HEK293 (cell line): Measurements from ENCODE around the gene METTL25.

Experiments
- HOXC10 ChIP-seq: sonication (generic); formaldehyde crosslinking; IDR thresholded peaks from 2 replicates; pipeline ENCODE4 v1.8.1; 2023; ENCODE audit warnings: mild to moderate bottlenecking, missing genetic modification reagents
- KLF1 ChIP-seq: fragments of 450-650 bp; formaldehyde crosslinking; IDR thresholded peaks from 2 replicates; pipeline ENCODE4 v1.5.1; 2016; ENCODE audit warnings: missing biosample characterization, missing genetic modification characterization
- MEIS1 ChIP-seq: sonication (generic); formaldehyde crosslinking; IDR thresholded peaks from 2 replicates; pipeline ENCODE4 v1.8.1; 2022; ENCODE audit warnings: missing genetic modification reagents, mild to moderate bottlenecking, borderline replicate concordance
- ZNF324 ChIP-seq: fragments of 450-650 bp; formaldehyde crosslinking; IDR thresholded peaks from 2 replicates; pipeline ENCODE4 v1.5.1; 2016; ENCODE audit warnings: missing biosample characterization, missing genetic modification characterization
- ZNF391 ChIP-seq: fragments of 450-650 bp; formaldehyde crosslinking; IDR thresholded peaks from 2 replicates; pipeline ENCODE4 v1.5.1; 2016; ENCODE audit warnings: low read depth, missing biosample characterization, missing genetic modification characterization, borderline replicate concordance
- ZNF473 ChIP-seq: fragments of 450-650 bp; formaldehyde crosslinking; IDR thresholded peaks from 2 replicates; pipeline ENCODE4 v1.5.1; 2017; ENCODE audit warnings: missing biosample characterization, missing genetic modification characterization
- ZNF510 ChIP-seq: fragments of 450-650 bp; formaldehyde crosslinking; IDR thresholded peaks from 2 replicates; pipeline ENCODE4 v1.5.1; 2018; ENCODE audit warnings: mild to moderate bottlenecking, missing genetic modification characterization, missing biosample characterization; ENCODE audit not compliant: insufficient replicate concordance
- ZNF76 ChIP-seq: fragments of 450-650 bp; formaldehyde crosslinking; IDR thresholded peaks from 2 replicates; pipeline ENCODE4; 2016; ENCODE audit warnings: low read depth, missing biosample characterization, missing genetic modification characterization, borderline replicate concordance
- ZNF843 ChIP-seq: fragments of 450-650 bp; formaldehyde crosslinking; IDR thresholded peaks from 2 replicates; pipeline ENCODE4 v1.5.1; 2016; ENCODE audit warnings: missing biosample characterization, missing genetic modification characterization
- ZSCAN23 ChIP-seq: fragments of 450-650 bp; formaldehyde crosslinking; IDR thresholded peaks from 2 replicates; pipeline ENCODE4 v1.5.1; 2016; ENCODE audit warnings: missing biosample characterization, missing genetic modification characterization
- TF ChIP-seq, protein P1 (sequence below): fragments of 450-650 bp; formaldehyde crosslinking; IDR thresholded peaks from 2 replicates; pipeline ENCODE4 v1.5.0; 2017; ENCODE audit warnings: missing biosample characterization, missing genetic modification characterization, borderline replicate concordance
- TF ChIP-seq, protein P2 (sequence below): fragments of 450-650 bp; formaldehyde crosslinking; IDR thresholded peaks from 2 replicates; pipeline ENCODE4 v1.5.1; 2016; ENCODE audit warnings: missing biosample characterization, missing genetic modification characterization
- TF ChIP-seq, protein P3 (sequence below): fragments of 450-650 bp; formaldehyde crosslinking; IDR thresholded peaks from 2 replicates; pipeline ENCODE4 v1.5.1; 2016; ENCODE audit warnings: missing biosample characterization, missing genetic modification characterization
- TF ChIP-seq, protein P4 (sequence below): fragments of 450-650 bp; formaldehyde crosslinking; IDR thresholded peaks from 2 replicates; pipeline ENCODE4 v1.5.1; 2016; ENCODE audit warnings: missing biosample characterization, missing genetic modification characterization
- TF ChIP-seq, protein P5 (sequence below): fragments of 450-650 bp; formaldehyde crosslinking; optimal IDR thresholded peaks from 2 replicates; pipeline ENCODE3; 2016; ENCODE audit warnings: missing biosample characterization, mild to moderate bottlenecking, missing genetic modification characterization
- TF ChIP-seq, protein P6 (sequence below): fragments of 450-650 bp; formaldehyde crosslinking; IDR thresholded peaks from 2 replicates; pipeline ENCODE4 v1.5.1; 2016; ENCODE audit warnings: missing biosample characterization, missing genetic modification characterization, borderline replicate concordance

The METTL25 gene

DNA sequence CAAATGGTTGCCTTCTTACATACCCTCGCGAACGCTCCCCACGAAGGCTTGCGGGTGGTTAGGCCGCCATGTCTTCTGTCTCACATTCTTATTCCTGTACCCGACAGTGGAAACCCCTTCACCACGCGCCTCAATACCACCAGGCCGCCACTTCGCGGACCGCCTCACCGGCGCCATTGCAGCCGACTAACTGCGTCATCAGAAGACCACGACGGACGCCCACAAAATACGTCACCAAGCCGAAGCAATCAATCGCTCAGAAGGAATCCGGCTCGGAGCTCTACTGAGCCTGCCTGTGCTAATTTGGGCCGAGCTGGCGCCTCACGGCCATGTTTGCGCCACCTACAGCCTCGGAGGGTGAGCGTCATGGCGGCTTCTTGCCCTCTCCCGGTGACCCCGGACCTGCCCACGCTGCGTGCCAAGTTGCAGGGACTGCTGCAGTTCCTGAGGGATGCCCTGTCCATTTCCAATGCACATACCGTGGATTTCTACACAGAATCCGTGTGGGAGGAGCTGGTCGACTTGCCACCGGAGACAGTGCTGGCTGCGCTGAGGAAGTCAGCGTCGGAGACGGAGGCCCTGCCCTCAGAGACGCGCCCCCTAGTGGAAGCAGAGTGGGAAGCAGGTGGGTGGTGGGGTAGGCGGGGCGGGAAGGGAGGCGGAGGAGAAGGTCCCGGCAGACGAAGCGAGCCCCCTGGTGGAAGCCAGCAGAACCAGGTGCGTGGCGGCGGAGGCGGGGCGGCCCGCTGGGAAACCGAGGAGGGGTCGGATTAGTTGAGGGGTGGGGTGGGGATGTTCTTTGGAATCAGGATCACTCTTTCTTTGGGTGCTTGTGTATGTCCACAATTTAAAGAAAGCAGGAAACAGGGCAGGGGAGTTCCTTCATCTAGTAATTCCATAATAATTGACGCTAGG lies at the start of gene METTL25, which contains the start of gene CCDC59 (continued):
- TF ChIP-seq, protein P1, sequence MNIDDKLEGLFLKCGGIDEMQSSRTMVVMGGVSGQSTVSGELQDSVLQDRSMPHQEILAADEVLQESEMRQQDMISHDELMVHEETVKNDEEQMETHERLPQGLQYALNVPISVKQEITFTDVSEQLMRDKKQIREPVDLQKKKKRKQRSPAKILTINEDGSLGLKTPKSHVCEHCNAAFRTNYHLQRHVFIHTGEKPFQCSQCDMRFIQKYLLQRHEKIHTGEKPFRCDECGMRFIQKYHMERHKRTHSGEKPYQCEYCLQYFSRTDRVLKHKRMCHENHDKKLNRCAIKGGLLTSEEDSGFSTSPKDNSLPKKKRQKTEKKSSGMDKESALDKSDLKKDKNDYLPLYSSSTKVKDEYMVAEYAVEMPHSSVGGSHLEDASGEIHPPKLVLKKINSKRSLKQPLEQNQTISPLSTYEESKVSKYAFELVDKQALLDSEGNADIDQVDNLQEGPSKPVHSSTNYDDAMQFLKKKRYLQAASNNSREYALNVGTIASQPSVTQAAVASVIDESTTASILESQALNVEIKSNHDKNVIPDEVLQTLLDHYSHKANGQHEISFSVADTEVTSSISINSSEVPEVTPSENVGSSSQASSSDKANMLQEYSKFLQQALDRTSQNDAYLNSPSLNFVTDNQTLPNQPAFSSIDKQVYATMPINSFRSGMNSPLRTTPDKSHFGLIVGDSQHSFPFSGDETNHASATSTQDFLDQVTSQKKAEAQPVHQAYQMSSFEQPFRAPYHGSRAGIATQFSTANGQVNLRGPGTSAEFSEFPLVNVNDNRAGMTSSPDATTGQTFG (tag by site-specific recombination), result no peak
- peak; percentile 83 for TF ChIP-seq ZNF76
- TF ChIP-seq ZNF510 (tag by site-specific recombination), result no peak
- TF ChIP-seq, protein P2, sequence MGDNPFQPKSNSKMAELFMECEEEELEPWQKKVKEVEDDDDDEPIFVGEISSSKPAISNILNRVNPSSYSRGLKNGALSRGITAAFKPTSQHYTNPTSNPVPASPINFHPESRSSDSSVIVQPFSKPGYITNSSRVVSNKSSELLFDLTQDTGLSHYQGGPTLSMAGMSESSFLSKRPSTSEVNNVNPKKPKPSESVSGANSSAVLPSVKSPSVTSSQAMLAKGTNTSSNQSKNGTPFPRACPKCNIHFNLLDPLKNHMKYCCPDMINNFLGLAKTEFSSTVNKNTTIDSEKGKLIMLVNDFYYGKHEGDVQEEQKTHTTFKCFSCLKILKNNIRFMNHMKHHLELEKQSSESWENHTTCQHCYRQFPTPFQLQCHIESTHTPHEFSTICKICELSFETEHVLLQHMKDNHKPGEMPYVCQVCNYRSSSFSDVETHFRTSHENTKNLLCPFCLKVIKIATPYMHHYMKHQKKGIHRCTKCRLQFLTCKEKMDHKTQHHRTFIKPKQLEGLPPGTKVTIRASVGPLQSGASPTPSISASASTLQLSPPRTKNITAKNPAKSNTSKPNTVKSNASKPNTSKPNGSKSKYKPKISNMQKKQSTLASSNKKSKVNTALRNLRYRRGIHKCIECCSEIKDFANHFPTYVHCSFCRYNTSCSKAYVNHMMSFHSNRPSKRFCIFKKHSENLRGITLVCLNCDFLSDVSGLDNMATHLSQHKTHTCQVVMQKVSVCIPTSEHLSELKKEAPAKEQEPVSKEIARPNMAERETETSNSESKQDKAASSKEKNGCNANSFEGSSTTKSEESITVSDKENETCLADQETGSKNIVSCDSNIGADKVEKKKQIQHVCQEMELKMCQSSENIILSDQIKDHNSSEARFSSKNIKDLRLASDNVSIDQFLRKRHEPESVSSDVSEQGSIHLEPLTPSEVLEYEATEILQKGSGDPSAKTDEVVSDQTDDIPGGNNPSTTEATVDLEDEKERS, result peak; percentile 87
- TF ChIP-seq, protein P3, sequence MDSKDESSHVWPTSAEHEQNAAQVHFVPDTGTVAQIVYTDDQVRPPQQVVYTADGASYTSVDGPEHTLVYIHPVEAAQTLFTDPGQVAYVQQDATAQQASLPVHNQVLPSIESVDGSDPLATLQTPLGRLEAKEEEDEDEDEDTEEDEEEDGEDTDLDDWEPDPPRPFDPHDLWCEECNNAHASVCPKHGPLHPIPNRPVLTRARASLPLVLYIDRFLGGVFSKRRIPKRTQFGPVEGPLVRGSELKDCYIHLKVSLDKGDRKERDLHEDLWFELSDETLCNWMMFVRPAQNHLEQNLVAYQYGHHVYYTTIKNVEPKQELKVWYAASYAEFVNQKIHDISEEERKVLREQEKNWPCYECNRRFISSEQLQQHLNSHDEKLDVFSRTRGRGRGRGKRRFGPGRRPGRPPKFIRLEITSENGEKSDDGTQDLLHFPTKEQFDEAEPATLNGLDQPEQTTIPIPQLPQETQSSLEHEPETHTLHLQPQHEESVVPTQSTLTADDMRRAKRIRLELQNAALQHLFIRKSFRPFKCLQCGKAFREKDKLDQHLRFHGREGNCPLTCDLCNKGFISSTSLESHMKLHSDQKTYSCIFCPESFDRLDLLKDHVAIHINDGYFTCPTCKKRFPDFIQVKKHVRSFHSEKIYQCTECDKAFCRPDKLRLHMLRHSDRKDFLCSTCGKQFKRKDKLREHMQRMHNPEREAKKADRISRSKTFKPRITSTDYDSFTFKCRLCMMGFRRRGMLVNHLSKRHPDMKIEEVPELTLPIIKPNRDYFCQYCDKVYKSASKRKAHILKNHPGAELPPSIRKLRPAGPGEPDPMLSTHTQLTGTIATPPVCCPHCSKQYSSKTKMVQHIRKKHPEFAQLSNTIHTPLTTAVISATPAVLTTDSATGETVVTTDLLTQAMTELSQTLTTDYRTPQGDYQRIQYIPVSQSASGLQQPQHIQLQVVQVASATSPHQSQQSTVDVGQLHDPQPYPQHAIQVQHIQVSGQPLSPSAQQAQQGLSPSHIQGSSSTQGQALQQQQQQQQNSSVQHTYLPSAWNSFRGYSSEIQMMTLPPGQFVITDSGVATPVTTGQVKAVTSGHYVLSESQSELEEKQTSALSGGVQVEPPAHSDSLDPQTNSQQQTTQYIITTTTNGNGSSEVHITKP (tag by site-specific recombination), result peak; percentile 60; the same call in 1 of the 2 replicates
- TF ChIP-seq, protein P4, sequence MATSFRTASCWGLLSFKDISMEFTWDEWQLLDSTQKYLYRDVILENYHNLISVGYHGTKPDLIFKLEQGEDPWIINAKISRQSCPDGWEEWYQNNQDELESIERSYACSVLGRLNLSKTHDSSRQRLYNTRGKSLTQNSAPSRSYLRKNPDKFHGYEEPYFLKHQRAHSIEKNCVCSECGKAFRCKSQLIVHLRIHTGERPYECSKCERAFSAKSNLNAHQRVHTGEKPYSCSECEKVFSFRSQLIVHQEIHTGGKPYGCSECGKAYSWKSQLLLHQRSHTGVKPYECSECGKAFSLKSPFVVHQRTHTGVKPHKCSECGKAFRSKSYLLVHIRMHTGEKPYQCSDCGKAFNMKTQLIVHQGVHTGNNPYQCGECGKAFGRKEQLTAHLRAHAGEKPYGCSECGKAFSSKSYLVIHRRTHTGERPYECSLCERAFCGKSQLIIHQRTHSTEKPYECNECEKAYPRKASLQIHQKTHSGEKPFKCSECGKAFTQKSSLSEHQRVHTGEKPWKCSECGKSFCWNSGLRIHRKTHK (tag by site-specific recombination), result no peak
- no peak; the same call in 1 of the 2 replicates for TF ChIP-seq HOXC10 (CRISPR knock-in tag)
- TF ChIP-seq ZNF473, result no peak
- peak; percentile 62; the same call in 1 of the 2 replicates for TF ChIP-seq ZSCAN23 (tag by site-specific recombination)
- no peak for TF ChIP-seq MEIS1 (CRISPR knock-in tag)
- TF ChIP-seq, protein P5, sequence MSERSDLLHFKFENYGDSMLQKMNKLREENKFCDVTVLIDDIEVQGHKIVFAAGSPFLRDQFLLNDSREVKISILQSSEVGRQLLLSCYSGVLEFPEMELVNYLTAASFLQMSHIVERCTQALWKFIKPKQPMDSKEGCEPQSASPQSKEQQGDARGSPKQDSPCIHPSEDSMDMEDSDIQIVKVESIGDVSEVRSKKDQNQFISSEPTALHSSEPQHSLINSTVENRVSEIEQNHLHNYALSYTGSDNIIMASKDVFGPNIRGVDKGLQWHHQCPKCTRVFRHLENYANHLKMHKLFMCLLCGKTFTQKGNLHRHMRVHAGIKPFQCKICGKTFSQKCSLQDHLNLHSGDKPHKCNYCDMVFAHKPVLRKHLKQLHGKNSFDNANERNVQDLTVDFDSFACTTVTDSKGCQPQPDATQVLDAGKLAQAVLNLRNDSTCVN (tag by site-specific recombination), result peak; percentile 47
- TF ChIP-seq ZNF324 (tag by site-specific recombination), result peak; percentile 98
- TF ChIP-seq KLF1 (tag by site-specific recombination), result peak; percentile 37; the same call in 1 of the 2 replicates
- peak; percentile 88; the same call in 1 of the 2 replicates for TF ChIP-seq ZNF391
- TF ChIP-seq, protein P6, sequence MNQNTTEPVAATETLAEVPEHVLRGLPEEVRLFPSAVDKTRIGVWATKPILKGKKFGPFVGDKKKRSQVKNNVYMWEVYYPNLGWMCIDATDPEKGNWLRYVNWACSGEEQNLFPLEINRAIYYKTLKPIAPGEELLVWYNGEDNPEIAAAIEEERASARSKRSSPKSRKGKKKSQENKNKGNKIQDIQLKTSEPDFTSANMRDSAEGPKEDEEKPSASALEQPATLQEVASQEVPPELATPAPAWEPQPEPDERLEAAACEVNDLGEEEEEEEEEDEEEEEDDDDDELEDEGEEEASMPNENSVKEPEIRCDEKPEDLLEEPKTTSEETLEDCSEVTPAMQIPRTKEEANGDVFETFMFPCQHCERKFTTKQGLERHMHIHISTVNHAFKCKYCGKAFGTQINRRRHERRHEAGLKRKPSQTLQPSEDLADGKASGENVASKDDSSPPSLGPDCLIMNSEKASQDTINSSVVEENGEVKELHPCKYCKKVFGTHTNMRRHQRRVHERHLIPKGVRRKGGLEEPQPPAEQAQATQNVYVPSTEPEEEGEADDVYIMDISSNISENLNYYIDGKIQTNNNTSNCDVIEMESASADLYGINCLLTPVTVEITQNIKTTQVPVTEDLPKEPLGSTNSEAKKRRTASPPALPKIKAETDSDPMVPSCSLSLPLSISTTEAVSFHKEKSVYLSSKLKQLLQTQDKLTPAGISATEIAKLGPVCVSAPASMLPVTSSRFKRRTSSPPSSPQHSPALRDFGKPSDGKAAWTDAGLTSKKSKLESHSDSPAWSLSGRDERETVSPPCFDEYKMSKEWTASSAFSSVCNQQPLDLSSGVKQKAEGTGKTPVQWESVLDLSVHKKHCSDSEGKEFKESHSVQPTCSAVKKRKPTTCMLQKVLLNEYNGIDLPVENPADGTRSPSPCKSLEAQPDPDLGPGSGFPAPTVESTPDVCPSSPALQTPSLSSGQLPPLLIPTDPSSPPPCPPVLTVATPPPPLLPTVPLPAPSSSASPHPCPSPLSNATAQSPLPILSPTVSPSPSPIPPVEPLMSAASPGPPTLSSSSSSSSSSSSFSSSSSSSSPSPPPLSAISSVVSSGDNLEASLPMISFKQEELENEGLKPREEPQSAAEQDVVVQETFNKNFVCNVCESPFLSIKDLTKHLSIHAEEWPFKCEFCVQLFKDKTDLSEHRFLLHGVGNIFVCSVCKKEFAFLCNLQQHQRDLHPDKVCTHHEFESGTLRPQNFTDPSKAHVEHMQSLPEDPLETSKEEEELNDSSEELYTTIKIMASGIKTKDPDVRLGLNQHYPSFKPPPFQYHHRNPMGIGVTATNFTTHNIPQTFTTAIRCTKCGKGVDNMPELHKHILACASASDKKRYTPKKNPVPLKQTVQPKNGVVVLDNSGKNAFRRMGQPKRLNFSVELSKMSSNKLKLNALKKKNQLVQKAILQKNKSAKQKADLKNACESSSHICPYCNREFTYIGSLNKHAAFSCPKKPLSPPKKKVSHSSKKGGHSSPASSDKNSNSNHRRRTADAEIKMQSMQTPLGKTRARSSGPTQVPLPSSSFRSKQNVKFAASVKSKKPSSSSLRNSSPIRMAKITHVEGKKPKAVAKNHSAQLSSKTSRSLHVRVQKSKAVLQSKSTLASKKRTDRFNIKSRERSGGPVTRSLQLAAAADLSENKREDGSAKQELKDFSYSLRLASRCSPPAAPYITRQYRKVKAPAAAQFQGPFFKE (tag by site-specific recombination), result no peak
- peak; percentile 85 for TF ChIP-seq ZNF843
